CD4-positive, alpha-beta T cell treated with Interleukin-6 for 4 hours (primary cell): ENCODE measurements around the gene LDLRAD4.

ENCODE experiments used
- DNase-seq: peaks from one replicate; pipeline ENCODE4 v3.0.0-alpha.2; 2020; ENCODE audit warnings: mixed read lengths

Gene LDLRAD4

GRCh38 chr18:13585379-13586153 lies 367.0 kb downstream of the LDLRAD4 start:
- no peak for DNase-seq

- no peak for DNase-seq
These were observed 368.4 kb downstream of the LDLRAD4 start for GRCh38 chr18:13587001-13587400.

- no peak for DNase-seq
These were observed 368.9 kb downstream of the LDLRAD4 start for GRCh38 chr18:13587477-13587876.

GRCh38 chr18:13587937-13588336 lies 369.4 kb downstream of the LDLRAD4 start:
- no peak for DNase-seq

- DNase-seq: no peak
These were observed 370.8 kb downstream of the LDLRAD4 start for GRCh38 chr18:13589316-13589715.

- no peak for DNase-seq
These were observed 371.4 kb downstream of the LDLRAD4 start for GRCh38 chr18:13589943-13590342.

- no peak for DNase-seq
These were observed 373.7 kb downstream of the LDLRAD4 start for GRCh38 chr18:13592246-13592645.

- DNase-seq: no peak
These were observed 376.0 kb downstream of the LDLRAD4 start for GRCh38 chr18:13594551-13594950.

GRCh38 chr18:13597068-13597467 lies 378.5 kb downstream of the LDLRAD4 start:
- no peak for DNase-seq

- no peak for DNase-seq
These were observed 380.0 kb downstream of the LDLRAD4 start for GRCh38 chr18:13598591-13598990.

GRCh38 chr18:13599031-13599430 lies 380.5 kb downstream of the LDLRAD4 start:
- no peak for DNase-seq

GRCh38 chr18:13603304-13604019 lies 384.9 kb downstream of the LDLRAD4 start:
- no peak for DNase-seq

GRCh38 chr18:13604786-13605185 lies 386.2 kb downstream of the LDLRAD4 start:
- no peak for DNase-seq

GRCh38 chr18:13605477-13605876 lies 386.9 kb downstream of the LDLRAD4 start:
- DNase-seq: no peak

GRCh38 chr18:13605901-13606300 lies 387.3 kb downstream of the LDLRAD4 start:
- no peak for DNase-seq

GRCh38 chr18:13606604-13607254 lies 388.2 kb downstream of the LDLRAD4 start:
- DNase-seq: no peak

- DNase-seq: peak; percentile 53
These were observed 389.5 kb downstream of the LDLRAD4 start for GRCh38 chr18:13608024-13608562.

- peak; percentile 61 for DNase-seq
These were observed 390.4 kb downstream of the LDLRAD4 start for GRCh38 chr18:13608791-13609532.

GRCh38 chr18:13610555-13611141 lies 392.1 kb downstream of the LDLRAD4 start:
- DNase-seq: no peak

GRCh38 chr18:13611142-13611600 lies 392.6 kb downstream of the LDLRAD4 start:
- DNase-seq: no peak

- peak; percentile 42 for DNase-seq
These were observed 393.1 kb downstream of the LDLRAD4 start for GRCh38 chr18:13611601-13612195.
